ENCODE results near the gene SUFU.

DNA sequence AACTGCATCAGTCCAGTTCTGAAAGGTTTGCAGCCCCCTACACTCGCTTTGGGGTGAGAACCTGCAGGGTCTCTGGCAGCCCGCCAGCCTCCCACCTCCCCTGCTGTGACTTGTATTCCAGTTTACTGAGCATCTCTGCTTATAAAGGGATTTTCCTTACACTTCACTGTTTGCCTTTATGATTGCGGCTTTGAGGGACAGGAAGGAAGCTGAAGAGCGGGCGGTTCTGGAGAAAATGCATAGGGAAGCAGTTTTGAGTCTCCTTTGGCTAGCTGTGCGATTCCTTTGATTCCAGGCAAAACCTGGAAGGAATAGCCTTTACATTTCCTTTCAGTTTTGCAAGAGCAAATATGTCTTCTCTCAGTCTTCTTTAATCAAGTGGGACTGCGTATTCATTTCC lies 75.6 kb downstream of the SUFU start:
- TF ChIP-seq, protein P1, sequence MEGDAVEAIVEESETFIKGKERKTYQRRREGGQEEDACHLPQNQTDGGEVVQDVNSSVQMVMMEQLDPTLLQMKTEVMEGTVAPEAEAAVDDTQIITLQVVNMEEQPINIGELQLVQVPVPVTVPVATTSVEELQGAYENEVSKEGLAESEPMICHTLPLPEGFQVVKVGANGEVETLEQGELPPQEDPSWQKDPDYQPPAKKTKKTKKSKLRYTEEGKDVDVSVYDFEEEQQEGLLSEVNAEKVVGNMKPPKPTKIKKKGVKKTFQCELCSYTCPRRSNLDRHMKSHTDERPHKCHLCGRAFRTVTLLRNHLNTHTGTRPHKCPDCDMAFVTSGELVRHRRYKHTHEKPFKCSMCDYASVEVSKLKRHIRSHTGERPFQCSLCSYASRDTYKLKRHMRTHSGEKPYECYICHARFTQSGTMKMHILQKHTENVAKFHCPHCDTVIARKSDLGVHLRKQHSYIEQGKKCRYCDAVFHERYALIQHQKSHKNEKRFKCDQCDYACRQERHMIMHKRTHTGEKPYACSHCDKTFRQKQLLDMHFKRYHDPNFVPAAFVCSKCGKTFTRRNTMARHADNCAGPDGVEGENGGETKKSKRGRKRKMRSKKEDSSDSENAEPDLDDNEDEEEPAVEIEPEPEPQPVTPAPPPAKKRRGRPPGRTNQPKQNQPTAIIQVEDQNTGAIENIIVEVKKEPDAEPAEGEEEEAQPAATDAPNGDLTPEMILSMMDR (IDR thresholded peaks at IDR 0.05) = no peak
- TF ChIP-seq POLR2A (IDR thresholded peaks at IDR 0.05) = no peak
